ENCODE measurements around the gene CBX3.
"Not testable (repeated sequence)": the region's sequence is repeated elsewhere in the genome, so short reads cannot be mapped to it uniquely, and the experiment has no call there.

Gene CBX3

GRCh38 chr7:26202019-26202990 lies 760 bp downstream of the CBX3 start:
- no peak for DNase-seq

GRCh38 chr7:26203016-26203415 lies 1.5 kb downstream of the CBX3 start:
- DNase-seq: no peak

- DNase-seq: no peak
These were observed 6.5 kb downstream of the CBX3 start for GRCh38 chr7:26208040-26208439.

GRCh38 chr7:26212921-26213718 lies 11.6 kb downstream of the CBX3 start:
- DNase-seq: no peak

- no peak for DNase-seq
These were observed 12.4 kb downstream of the CBX3 start for GRCh38 chr7:26213807-26214515.

- no peak for DNase-seq
These were observed 14.5 kb downstream of the CBX3 start for GRCh38 chr7:26216049-26216448.

GRCh38 chr7:26224359-26224758 lies 22.8 kb downstream of the CBX3 start:
- DNase-seq: no peak

- no peak for DNase-seq
These were observed 26.4 kb downstream of the CBX3 start for GRCh38 chr7:26227987-26228386.

- DNase-seq: no peak
These were observed 32.5 kb downstream of the CBX3 start for GRCh38 chr7:26233902-26234511.

- DNase-seq: no peak
These were observed 35.7 kb downstream of the CBX3 start for GRCh38 chr7:26237035-26237807.

- DNase-seq: no peak
These were observed 36.5 kb downstream of the CBX3 start for GRCh38 chr7:26238032-26238431.

GRCh38 chr7:26245150-26245549 lies 43.6 kb downstream of the CBX3 start:
- no peak for DNase-seq

- DNase-seq: no peak
These were observed 48.7 kb downstream of the CBX3 start for GRCh38 chr7:26250239-26250638.

- DNase-seq: not testable (repeated sequence)
These were observed 60.3 kb downstream of the CBX3 start for GRCh38 chr7:26261866-26262265.
